GM18861 (cell line): ENCODE results near the gene ZNF511.

Source experiments
- ATAC-seq: cut with Tn5 transposase; IDR thresholded peaks from one replicate; pipeline ENCODE4 v1.9.1; 2021; ENCODE audit not compliant: unreplicated experiment

ZNF511 gene

DNA sequence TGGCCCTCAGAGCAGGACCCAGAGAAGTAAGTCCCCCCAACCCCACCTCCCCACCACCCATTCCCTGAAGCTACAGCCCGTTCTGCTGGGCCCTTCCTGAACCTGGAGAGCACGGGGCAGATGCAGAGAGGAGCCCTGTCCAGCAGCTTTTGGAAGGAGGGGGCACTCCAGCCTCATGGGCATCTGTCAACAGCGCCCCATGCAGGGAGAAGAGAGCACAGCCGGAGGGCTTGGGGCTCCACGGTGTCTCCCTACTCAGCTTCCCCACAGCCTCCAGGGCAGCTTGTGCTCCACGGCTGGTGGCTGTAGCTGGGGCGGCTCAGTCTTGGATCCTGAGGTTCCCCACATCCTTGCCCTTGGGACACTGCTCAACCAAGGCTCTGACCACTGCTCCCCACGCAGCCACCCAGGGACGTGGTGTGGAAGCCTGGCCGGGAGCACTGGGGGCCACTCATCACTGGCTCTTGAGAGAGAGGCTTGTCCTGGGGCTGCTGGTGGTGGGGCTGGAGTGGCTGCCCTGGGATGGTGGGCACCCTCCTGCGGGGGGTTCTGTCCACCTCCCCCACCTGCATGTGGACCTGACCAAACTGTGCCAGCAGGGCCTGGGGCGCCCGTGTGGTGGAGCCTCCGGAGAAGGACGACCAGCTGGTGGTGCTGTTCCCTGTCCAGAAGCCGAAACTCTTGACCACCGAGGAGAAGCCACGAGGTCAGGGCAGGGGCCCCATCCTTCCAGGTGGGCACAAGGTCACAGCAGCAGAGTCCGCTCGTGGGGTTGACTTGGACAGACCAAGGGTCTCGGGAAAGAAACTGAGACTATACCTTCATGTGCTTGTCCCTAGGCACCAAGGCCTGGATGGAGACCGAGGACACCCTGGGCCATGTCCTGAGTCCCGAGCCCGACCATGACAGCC is 42.9 kb downstream of the ZNF511 start:
- no peak for ATAC-seq

- no peak for ATAC-seq
Observed at GRCh38 chr10:133353202-133353959, 44.7 kb downstream of the ZNF511 start.

GRCh38 chr10:133353988-133354605 is 45.4 kb downstream of the ZNF511 start:
- ATAC-seq = no peak

GRCh38 chr10:133354672-133355240 is 46.0 kb downstream of the ZNF511 start:
- ATAC-seq = no peak

GRCh38 chr10:133355266-133355665 is 46.6 kb downstream of the ZNF511 start:
- ATAC-seq = no peak

GRCh38 chr10:133355991-133356390 is 47.3 kb downstream of the ZNF511 start:
- no peak for ATAC-seq

- ATAC-seq = no peak
Observed at GRCh38 chr10:133356549-133357284, 48.0 kb downstream of the ZNF511 start.

- ATAC-seq = peak; percentile 61
Observed at GRCh38 chr10:133357285-133358161, 48.8 kb downstream of the ZNF511 start, which contains the start of gene FUOM. Gene FUOM, minus strand, starts transcription at chr10:133358019. Its CDS starts 12 bp downstream, at chr10:133358007.

DNA sequence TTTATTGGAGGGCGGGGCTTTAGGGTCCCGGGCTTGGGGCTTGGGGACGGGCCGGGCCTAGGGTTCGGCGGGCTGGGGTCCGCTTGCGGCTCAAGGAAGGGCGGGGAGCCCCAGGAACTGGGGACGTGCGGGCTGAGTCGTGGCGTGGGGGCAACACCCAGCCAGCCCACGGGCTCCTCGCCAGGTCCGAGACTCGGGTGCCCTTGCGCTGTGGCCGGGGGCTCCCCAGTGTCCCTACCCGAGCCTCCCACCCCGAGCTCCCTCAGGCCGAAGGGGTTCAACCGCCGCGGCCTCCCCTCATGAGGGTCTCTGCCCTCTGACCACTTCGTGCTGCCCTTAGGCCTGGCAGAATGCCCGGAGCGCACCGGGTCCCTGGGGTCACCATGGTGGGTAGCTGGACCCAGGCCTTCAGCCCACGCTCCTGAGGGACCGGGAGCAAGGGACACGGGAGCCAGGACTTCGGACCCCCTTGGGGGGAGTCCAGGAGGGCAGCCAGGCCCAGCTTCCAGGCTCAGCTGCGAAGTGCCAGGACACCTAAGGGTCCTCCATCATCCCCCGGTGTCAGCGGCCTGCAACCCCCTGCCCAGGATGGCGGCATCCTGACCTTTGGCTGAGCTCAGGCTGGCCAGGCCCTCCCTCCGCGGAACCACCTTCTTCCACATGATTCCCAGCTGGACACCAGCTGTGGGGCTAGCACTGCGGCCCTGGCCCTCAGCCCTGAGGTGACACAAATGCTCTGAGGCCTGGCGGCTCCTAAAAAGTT is 49.6 kb downstream of the ZNF511 start:
- no peak for ATAC-seq

DNA sequence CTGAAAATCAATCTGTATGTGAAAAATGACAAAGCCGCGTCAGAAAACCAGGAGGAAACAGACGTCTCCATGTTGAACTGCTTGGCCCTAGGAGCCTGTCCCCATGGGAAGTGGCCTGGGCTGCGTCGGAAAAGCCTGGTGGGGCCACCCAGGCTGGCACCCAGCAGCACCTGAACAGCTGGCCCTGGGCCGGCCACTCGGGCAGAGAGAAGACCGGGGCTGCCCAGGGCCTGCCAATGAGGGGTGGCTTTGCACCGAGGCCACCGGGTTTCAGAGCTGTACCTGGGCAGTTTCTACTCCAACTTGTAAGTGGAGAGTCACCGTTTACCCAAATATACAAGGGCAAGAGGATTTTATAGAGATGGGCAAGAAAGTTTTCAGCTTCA is 50.2 kb downstream of the ZNF511 start:
- ATAC-seq = no peak

GRCh38 chr10:133359554-133359971 is 50.8 kb downstream of the ZNF511 start:
- no peak for ATAC-seq

DNA sequence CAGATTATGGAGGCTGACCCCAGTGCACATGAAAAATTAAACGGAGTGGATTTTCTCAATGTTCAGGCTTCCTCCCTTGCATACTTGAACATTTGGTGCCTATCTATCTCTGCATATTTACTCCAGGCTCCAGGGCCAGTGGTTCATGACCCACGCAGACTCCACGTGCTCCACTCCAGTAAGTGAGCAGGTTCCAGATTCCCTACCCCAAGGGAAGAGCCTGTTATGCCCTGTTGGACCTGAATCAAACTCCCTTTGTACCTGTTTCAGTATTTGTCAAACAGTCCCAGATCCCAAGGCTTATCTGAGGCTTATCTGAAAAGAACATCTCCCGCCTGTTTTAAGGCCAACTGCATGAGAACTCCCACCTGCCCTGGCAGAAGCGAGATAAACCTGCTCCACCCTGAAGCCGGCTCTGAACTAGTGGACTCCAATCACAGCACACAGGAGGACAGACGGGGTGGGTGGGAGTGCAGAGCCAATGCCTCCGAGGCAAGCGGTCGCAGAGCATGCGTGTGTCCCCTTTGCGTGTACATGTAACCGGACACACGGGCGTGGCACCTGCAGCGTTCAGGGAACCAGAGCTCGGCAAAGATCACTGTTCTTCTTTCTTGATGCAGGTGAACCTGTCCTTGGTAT is 51.4 kb downstream of the ZNF511 start:
- ATAC-seq = no peak

DNA sequence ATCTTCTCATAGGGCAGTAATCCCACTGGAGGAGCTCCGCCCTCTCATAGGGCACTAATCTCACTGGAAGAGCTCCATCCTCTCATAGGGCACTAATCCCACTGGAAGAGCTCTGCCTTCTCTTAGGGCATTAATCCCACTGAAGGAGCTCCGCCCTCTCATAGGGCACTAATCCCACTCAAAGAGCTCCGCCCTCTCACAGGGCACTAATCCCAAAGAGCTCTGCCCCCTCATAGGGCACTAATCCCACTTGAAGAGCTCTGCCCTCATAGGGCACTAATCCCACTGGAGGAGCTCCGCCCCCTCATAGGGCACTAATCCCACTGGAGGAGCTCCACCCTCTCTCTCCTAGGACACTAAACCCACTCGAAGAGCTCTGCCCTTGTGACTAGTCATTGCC is 52.5 kb downstream of the ZNF511 start:
- no peak for ATAC-seq

GRCh38 chr10:133361773-133362441 is 53.2 kb downstream of the ZNF511 start:
- ATAC-seq = no peak
